ENCODE measurements around the gene HACD2. TPM values are rescaled to one million over a fixed set of nuclear protein-coding genes. Genes with fewer than 3 reads are reported as not detected.

The HACD2 gene
- total RNA-seq, 1 experiment from 2014 or later, result 43.8 TPM

- no peak overlapping the region for H3K4me2 ChIP-seq (ENCODE audit: low read length)
- no peak overlapping the region for H3K4me3 ChIP-seq (ENCODE audit: low read length)
- ATAC-seq (no peak), DNase-seq (no peak)
- H3K9me3 ChIP-seq (ENCODE audit: low read length), result 0 out of 2 replicates have a peak, but pooled peaks cover 4% of the 10 kb centered on the region
- H3K27me3 ChIP-seq (ENCODE audit: low read length), result no peaks in the 10 kb centered on the region
- no peak overlapping the region for H3K27ac ChIP-seq (ENCODE audit: low read length)
- BruUV-seq (replicated peaks), result no TSS peak
- no peak overlapping the region for H2AFZ ChIP-seq (ENCODE audit: low read length)
- CTCF ChIA-PET, result no interaction called here
- H3K36me3 ChIP-seq (ENCODE audit: low read depth, low read length), result peaks cover 7% of the 10 kb centered on the region
- peaks cover 19% of the 10 kb centered on the region for H3K4me1 ChIP-seq (ENCODE audit: insufficient read depth, low read length)
- intact Hi-C loops (cut with micrococcal nuclease), result no loop called here
- no peaks in the 10 kb centered on the region for H3K9me2 ChIP-seq (replicated peaks; ENCODE audit: low read length)
- POLR2A ChIA-PET (ENCODE audit: unreplicated experiment), result interaction anchor here (0.7 kb wide), 1 partner anchor 28 kb away, joined by 6 read pairs; no protein-coding TSS in a partner anchor
- peaks cover 3% of the 10 kb centered on the region for H3F3A ChIP-seq (ENCODE audit: low read length, unreplicated experiment)
- H3K9ac ChIP-seq (ENCODE audit: low read length), result no peak overlapping the region
- TF ChIP-seq EZH2 (IDR thresholded peaks at IDR 0.05; ENCODE audit: low read length, unreplicated experiment), result no peak
- no peak for TF ChIP-seq EZH2phosphoT487 (IDR thresholded peaks at IDR 0.05; ENCODE audit: borderline replicate concordance, low read length)
- TF ChIP-seq, protein P1, sequence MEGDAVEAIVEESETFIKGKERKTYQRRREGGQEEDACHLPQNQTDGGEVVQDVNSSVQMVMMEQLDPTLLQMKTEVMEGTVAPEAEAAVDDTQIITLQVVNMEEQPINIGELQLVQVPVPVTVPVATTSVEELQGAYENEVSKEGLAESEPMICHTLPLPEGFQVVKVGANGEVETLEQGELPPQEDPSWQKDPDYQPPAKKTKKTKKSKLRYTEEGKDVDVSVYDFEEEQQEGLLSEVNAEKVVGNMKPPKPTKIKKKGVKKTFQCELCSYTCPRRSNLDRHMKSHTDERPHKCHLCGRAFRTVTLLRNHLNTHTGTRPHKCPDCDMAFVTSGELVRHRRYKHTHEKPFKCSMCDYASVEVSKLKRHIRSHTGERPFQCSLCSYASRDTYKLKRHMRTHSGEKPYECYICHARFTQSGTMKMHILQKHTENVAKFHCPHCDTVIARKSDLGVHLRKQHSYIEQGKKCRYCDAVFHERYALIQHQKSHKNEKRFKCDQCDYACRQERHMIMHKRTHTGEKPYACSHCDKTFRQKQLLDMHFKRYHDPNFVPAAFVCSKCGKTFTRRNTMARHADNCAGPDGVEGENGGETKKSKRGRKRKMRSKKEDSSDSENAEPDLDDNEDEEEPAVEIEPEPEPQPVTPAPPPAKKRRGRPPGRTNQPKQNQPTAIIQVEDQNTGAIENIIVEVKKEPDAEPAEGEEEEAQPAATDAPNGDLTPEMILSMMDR (conservative IDR thresholded peaks at IDR 0.05; ENCODE audit: low read depth, low read length), result no peak
- H4K20me1 ChIP-seq (ENCODE audit: low read length), result no peaks in the 10 kb centered on the region
- no peaks in the 10 kb centered on the region for H3K79me2 ChIP-seq (ENCODE audit: low read length)
Observed at GRCh38 chr3:123595396-123596180, 10.7 kb upstream of the HACD2 start.

- Histone ChIP-seq H3K36me3 (ENCODE audit: low read depth, low read length) (peaks cover 20% of the 10 kb centered on the region), H2AFZ (ENCODE audit: low read length) (no peak overlapping the region), H3K27me3 (ENCODE audit: low read length) (no peaks in the 10 kb centered on the region), H3K4me2 (ENCODE audit: low read length) (no peak overlapping the region), H3F3A (ENCODE audit: low read length, unreplicated experiment) (peaks cover 3% of the 10 kb centered on the region), H3K79me2 (ENCODE audit: low read length) (no peaks in the 10 kb centered on the region), H3K9ac (ENCODE audit: low read length) (no peak overlapping the region), H4K20me1 (ENCODE audit: low read length) (no peaks in the 10 kb centered on the region), H3K4me3 (ENCODE audit: low read length) (no peak overlapping the region), H3K4me1 (ENCODE audit: insufficient read depth, low read length) (peaks cover 16% of the 10 kb centered on the region), H3K9me2 (replicated peaks; ENCODE audit: low read length) (no peaks in the 10 kb centered on the region), H3K9me3 (ENCODE audit: low read length) (0 out of 2 replicates have a peak, but pooled peaks cover 12% of the 10 kb centered on the region), H3K27ac (ENCODE audit: low read length) (no peak overlapping the region)
- BruUV-seq (replicated peaks), result no TSS peak
- ATAC-seq, result no peak
- no peak for DNase-seq
- TF ChIP-seq EZH2 (IDR thresholded peaks at IDR 0.05; ENCODE audit: low read length, unreplicated experiment) (no peak), EZH2phosphoT487 (IDR thresholded peaks at IDR 0.05; ENCODE audit: borderline replicate concordance, low read length) (no peak)
- TF ChIP-seq, protein P1 (conservative IDR thresholded peaks at IDR 0.05; ENCODE audit: low read depth, low read length), result no peak
- intact Hi-C loops (cut with micrococcal nuclease), result no loop called here
- CTCF ChIA-PET, result no interaction called here
- POLR2A ChIA-PET (ENCODE audit: unreplicated experiment), result no interaction called here
Observed at GRCh38 chr3:123593381-123593780, 8.5 kb upstream of the HACD2 start.
